Upper lobe of right lung (tissue), 1 donor: ENCODE measurements around the gene ETHE1. TPM values are rescaled to one million over a fixed set of nuclear protein-coding genes. Genes with fewer than 3 reads are reported as not detected.
"Not testable (repeated sequence)": the region's sequence is repeated elsewhere in the genome, so short reads cannot be mapped to it uniquely, and the experiment has no call there.

Experiments
- ATAC-seq: fragments of 200-7000 bp; cut with Tn5 transposase; one replicate; pipeline ENCODE4 v1.9.1; 2020; ENCODE audit warnings: mild to moderate bottlenecking, moderate library complexity
- DNase-seq: peaks from one replicate; pipeline ENCODE4 v3.0.0-alpha.2; 2020
- H3K27ac ChIP-seq: fragments of 200-600 bp; one replicate; pipeline ENCODE4 v1.8.0; 2022
- H3K27me3 ChIP-seq: fragments of 200-600 bp; one replicate; pipeline ENCODE4 v1.8.0; 2022; ENCODE audit warnings: mild to moderate bottlenecking
- H3K36me3 ChIP-seq: fragments of 200-600 bp; one replicate; pipeline ENCODE4 v1.8.0; 2022
- H3K4me1 ChIP-seq: fragments of 200-600 bp; one replicate; pipeline ENCODE4 v1.8.0; 2022
- H3K4me3 ChIP-seq: fragments of 200-600 bp; one replicate; pipeline ENCODE4 v1.8.0; 2022; ENCODE audit warnings: mild to moderate bottlenecking
- H3K9me3 ChIP-seq: fragments of 200-600 bp; one replicate; pipeline ENCODE4 v1.8.0; 2022
- intact Hi-C: fragments of 100-400 bp; cut with DNase I; formaldehyde crosslinking; loops from one replicate; pipeline ENCODE4 v1.11.0; 2022
- total RNA-seq: library from RNA; stranded (reverse); fragmentation: NEBNext Ultra II Directional; extraction: Animal tissue kit (Norgen Biotek cat#: 25700); gene quantifications from one replicate; pipeline ENCODE4 v1.2.1, GENCODE V29; 2021
- TF ChIP-seq, protein P1 (sequence below): fragments of 200-600 bp; IDR thresholded peaks from one replicate; pipeline ENCODE4 v1.8.0; 2022; ENCODE audit warnings: antibody characterized with exemption
- donor health status: DM: no; HTN: yes; CAD: no; lungs with severe emphysema.

ETHE1 gene
- total RNA-seq, 1 donor from 2014 or later, result 34.6 TPM

DNA sequence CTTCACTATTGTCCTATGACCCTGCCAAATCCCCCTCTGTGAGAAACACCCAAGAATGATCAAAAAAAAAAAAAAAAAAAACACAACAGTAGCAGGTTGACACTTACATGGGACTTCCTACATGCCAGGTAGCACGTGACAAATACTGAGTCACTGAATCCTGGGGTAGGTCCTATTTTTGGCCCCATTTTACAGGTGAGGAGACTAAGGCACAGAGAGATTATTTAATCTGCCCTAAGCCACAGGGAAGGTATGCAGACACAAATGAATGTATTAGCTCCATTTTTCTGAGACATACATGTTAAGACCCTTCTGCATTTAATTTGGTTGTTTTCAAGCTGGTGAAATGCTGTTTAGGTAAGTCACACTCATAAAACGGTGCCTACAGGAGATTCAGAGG lies 21.7 kb upstream of the ETHE1 start:
- no peak for ATAC-seq
- Histone ChIP-seq H3K4me3 (no peak overlapping the region), H3K36me3 (peaks cover 51% of the 10 kb centered on the region), H3K4me1 (no peaks in the 10 kb centered on the region), H3K27me3 (no peaks in the 10 kb centered on the region), H3K9me3 (no peaks in the 10 kb centered on the region), H3K27ac (no peak overlapping the region)
- intact Hi-C loops, result no loop called here
- TF ChIP-seq, protein P1, sequence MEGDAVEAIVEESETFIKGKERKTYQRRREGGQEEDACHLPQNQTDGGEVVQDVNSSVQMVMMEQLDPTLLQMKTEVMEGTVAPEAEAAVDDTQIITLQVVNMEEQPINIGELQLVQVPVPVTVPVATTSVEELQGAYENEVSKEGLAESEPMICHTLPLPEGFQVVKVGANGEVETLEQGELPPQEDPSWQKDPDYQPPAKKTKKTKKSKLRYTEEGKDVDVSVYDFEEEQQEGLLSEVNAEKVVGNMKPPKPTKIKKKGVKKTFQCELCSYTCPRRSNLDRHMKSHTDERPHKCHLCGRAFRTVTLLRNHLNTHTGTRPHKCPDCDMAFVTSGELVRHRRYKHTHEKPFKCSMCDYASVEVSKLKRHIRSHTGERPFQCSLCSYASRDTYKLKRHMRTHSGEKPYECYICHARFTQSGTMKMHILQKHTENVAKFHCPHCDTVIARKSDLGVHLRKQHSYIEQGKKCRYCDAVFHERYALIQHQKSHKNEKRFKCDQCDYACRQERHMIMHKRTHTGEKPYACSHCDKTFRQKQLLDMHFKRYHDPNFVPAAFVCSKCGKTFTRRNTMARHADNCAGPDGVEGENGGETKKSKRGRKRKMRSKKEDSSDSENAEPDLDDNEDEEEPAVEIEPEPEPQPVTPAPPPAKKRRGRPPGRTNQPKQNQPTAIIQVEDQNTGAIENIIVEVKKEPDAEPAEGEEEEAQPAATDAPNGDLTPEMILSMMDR, result no peak
- no peak for DNase-seq

DNA sequence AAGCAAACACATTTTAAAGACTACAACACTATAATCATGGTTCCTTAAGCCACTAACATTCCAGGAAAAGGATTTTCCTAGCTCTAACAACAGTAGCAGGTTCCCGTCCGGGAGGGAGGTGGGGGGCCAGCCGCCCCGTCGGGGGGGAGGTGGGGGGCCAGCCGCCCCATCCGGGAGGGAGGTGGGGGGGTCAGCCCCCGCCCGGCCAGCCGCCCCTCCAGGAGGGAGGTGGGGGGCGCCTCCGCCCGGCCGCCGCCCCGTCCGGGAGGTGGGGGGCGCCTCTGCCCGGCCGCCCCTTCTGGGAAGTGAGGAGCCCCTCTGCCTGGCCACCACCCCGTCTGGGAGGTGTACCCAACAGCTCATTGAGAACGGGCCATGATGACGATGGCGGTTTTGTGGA lies 20.9 kb upstream of the ETHE1 start:
- intact Hi-C loops, DNase-seq, H3K4me3 ChIP-seq, H3K27me3 ChIP-seq, H3K4me1 ChIP-seq, H3K27ac ChIP-seq, H3K9me3 ChIP-seq, ATAC-seq: not testable (repeated sequence)
- peaks cover 55% of the 10 kb centered on the region for H3K36me3 ChIP-seq

DNA sequence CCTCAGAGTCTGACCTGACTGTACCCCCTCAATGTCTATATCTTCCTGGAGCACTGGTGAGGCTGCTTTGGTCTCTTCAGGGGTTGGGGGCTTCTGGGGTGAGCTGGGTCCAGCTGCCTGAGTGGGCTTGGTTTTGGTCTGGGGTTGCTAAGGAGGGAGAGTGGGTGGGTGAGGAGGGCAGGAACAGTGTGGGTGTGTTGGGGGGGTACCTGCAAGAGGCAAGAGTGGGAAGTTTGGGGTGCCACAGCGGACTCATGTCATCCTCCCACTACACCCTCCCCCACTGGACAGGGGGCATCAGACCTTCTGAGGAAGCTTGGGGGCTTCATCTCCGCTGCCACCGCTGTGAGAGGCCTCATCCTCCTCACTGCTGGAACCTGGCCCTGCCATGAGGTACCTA lies 19.6 kb upstream of the ETHE1 start:
- intact Hi-C loops, result no loop called here
- Histone ChIP-seq H3K4me1 (no peaks in the 10 kb centered on the region), H3K4me3 (no peak overlapping the region), H3K27ac (no peak overlapping the region), H3K36me3 (peaks cover 61% of the 10 kb centered on the region), H3K27me3 (no peaks in the 10 kb centered on the region), H3K9me3 (no peaks in the 10 kb centered on the region)
- TF ChIP-seq, protein P1, result no peak
- DNase-seq (no peak), ATAC-seq (no peak)

DNA sequence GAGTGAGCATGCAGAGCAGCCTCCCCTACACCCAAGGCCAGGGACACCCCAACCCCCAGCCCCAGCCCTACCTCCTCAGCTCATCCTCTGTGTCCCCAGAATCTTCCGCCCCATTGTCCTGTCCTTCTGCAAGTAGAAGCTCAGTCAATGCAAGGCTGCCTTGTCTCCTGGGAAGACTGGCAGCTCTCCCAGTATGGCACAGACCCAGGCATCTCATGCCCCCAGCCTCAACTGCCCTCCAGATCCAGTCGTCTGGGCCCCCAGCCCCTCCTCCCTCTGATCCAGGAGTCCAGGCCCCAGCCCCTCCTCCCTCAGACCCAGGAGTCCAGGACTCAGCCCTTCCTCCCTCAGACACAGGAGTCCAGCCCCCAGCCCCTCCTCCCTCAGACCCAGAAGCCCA lies 19.0 kb upstream of the ETHE1 start:
- H3K27me3 ChIP-seq, result no peaks in the 10 kb centered on the region
- H3K4me1 ChIP-seq, result no peaks in the 10 kb centered on the region
- H3K27ac ChIP-seq, result no peak overlapping the region
- no peak overlapping the region for H3K4me3 ChIP-seq
- peaks cover 61% of the 10 kb centered on the region for H3K36me3 ChIP-seq
- intact Hi-C loops, result no loop called here
- ATAC-seq (no peak), DNase-seq (no peak)
- H3K9me3 ChIP-seq, result no peaks in the 10 kb centered on the region
- TF ChIP-seq, protein P1, result no peak

DNA sequence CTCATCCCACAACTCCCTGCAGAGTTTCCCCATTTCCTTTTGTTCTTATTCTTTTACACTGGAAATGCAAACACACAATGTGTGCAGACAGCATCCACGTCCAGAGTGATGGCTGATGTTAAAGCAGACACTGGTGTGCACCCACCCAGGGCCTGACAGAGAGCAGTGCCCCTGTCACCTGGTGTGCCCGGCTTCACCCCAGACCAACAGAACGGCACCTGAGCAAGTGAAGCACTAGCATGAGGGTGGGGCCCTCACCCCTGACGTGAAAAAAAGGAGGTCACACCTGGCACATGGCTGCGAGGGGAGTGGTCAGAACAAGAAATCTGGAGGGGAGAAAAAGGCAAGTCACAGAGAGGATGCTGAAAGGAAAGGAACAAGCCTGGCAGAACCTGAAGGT lies 18.3 kb upstream of the ETHE1 start:
- Histone ChIP-seq H3K4me1 (no peaks in the 10 kb centered on the region), H3K27ac (no peak overlapping the region), H3K27me3 (no peaks in the 10 kb centered on the region), H3K4me3 (no peak overlapping the region), H3K36me3 (peaks cover 59% of the 10 kb centered on the region), H3K9me3 (no peaks in the 10 kb centered on the region)
- intact Hi-C loops, result no loop called here
- no peak for DNase-seq
- ATAC-seq, result no peak
- TF ChIP-seq, protein P1, result no peak

DNA sequence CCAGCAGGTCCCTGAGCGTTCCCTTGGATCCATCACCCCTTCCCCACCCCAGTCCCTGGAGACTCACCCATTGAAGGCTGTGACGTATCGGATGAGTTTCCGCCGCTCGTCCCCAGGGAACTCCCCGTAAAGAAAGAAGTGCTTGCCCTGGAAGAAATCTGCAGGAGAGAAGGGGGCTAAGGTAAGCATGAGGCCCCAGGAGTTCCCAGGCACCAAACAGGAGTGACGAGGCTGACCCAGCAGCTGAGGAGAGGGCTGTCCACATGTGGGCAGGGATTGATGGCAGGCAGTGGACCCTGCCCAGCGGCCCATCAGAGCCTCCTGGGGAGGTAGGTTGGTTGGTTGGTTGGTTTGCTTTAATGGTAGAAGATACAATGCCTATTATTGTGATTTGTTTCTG lies 17.1 kb upstream of the ETHE1 start:
- DNase-seq (no peak), ATAC-seq (no peak)
- Histone ChIP-seq H3K4me1 (no peaks in the 10 kb centered on the region), H3K4me3 (no peak overlapping the region), H3K27me3 (no peaks in the 10 kb centered on the region), H3K27ac (no peak overlapping the region), H3K9me3 (no peaks in the 10 kb centered on the region), H3K36me3 (peaks cover 57% of the 10 kb centered on the region)
- intact Hi-C loops, result no loop called here
- TF ChIP-seq, protein P1, result no peak
